ENCODE measurements around the gene KIAA0232. TPM values are rescaled to one million over a fixed set of nuclear protein-coding genes. Genes with fewer than 3 reads are reported as not detected.

The KIAA0232 gene
- polyA plus RNA-seq, 1 donor (not counting 4 experiments of a cell fraction or from before 2014, with no cell fraction given) = 10.0 TPM

DNA sequence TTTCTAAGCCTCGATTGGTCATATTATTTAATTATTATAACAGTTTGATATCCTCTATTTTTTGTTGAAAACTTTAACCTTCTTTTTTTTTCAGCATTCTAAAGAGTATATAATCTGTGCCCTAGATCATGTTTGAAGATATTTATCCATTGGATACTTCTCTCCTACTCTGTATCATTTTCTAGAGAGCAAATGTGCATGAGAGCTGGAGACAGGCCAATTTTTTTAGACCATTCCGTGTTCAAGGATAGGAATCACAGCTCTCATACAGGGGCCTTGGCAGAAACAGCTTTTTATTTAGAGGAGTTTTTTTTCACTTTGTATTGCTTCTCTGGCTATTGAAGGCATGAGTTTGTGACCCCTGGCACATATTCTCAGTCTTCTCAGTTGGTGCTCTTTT, 69.4 kb downstream of the KIAA0232 start:
- Histone ChIP-seq H3K27me3 (ENCODE audit: control insufficient read depth, extremely low read depth, insufficient read depth, low read length) (no peaks in the 10 kb centered on the region), H3K9me1 (ENCODE audit: control insufficient read depth, extremely low read depth, insufficient read depth, low read length) (peaks cover 2% of the 10 kb centered on the region), H3K27ac (ENCODE audit: control insufficient read depth, insufficient read depth, low read length) (no peak overlapping the region), H2AFZ (ENCODE audit: control insufficient read depth, low read length) (no peak overlapping the region), H4K20me1 (ENCODE audit: control insufficient read depth, extremely low read depth, insufficient read depth, low read length) (no peaks in the 10 kb centered on the region), H3K9ac (ENCODE audit: control insufficient read depth, extremely low read depth, insufficient read depth, low read length) (no peak overlapping the region), H3K36me3 (ENCODE audit: control insufficient read depth in 2 of 2, extremely low read depth in 1 of 2, insufficient read depth in 2 of 2, low read length in 2 of 2) (peaks cover 0 to 12% of the 10 kb centered on the region in 2 experiments), H3K79me2 (ENCODE audit: control insufficient read depth, insufficient read depth, low read length) (peaks cover 18% of the 10 kb centered on the region), H3K4me2 (ENCODE audit: control insufficient read depth, extremely low read depth, insufficient read depth, low read depth, low read length) (no peak overlapping the region), H3K4me3 (ENCODE audit: control insufficient read depth in 2 of 3, extremely low read depth in 1 of 3, insufficient read depth in 2 of 3, low read depth in 1 of 3, low read length in 3 of 3) (no peak overlapping the region), H3K9me3 (ENCODE audit: control insufficient read depth, low read depth, low read length) (no peaks in the 10 kb centered on the region), H3K4me1 (ENCODE audit: control insufficient read depth, extremely low read depth, insufficient read depth, low read length) (no peaks in the 10 kb centered on the region)
- no peak for TF ChIP-seq EZH2 (IDR thresholded peaks at IDR 0.05; ENCODE audit: low read length)
- TF ChIP-seq, protein P1, sequence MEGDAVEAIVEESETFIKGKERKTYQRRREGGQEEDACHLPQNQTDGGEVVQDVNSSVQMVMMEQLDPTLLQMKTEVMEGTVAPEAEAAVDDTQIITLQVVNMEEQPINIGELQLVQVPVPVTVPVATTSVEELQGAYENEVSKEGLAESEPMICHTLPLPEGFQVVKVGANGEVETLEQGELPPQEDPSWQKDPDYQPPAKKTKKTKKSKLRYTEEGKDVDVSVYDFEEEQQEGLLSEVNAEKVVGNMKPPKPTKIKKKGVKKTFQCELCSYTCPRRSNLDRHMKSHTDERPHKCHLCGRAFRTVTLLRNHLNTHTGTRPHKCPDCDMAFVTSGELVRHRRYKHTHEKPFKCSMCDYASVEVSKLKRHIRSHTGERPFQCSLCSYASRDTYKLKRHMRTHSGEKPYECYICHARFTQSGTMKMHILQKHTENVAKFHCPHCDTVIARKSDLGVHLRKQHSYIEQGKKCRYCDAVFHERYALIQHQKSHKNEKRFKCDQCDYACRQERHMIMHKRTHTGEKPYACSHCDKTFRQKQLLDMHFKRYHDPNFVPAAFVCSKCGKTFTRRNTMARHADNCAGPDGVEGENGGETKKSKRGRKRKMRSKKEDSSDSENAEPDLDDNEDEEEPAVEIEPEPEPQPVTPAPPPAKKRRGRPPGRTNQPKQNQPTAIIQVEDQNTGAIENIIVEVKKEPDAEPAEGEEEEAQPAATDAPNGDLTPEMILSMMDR (optimal IDR thresholded peaks at IDR 0.05 in 1 of 3, IDR thresholded peaks at IDR 0.05 in 1 of 3, conservative IDR thresholded peaks at IDR 0.05 in 1 of 3; ENCODE audit: extremely low read depth in 1 of 3, insufficient read depth in 2 of 3, low read length in 3 of 3) = no peak
- dilution Hi-C loops (cut with MboI; ENCODE audit: extremely low pct_ligation_motif_present, low sequenced_read_pairs) = no loop called here
- DNase-seq (ENCODE audit: low read depth, low spot score) (no peak), FAIRE-seq (no peak)

DNA sequence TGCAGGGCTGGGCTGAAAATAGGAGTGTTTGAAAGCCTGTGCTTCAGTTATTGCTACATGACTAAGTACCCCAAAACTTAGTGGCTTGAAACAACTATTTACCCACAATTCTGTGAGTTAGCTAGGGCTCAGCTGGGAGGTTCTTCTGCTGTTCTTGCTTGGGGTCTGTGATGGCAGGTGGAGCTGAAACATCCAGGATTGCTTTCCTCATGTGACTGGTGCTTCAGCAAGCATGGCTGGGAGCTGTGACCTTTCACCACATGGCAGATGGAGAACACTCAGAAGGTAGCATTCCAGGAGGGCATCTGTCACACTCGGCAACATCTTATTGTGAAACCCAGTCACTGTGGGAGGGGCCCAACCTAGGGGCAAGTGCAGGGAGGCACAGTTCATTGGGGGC, 70.1 kb downstream of the KIAA0232 start:
- no peak for FAIRE-seq
- H3K27me3 ChIP-seq (ENCODE audit: control insufficient read depth, extremely low read depth, insufficient read depth, low read length) = no peaks in the 10 kb centered on the region
- peaks cover 2 to 16% of the 10 kb centered on the region in 2 experiments for H3K36me3 ChIP-seq (ENCODE audit: control insufficient read depth in 2 of 2, extremely low read depth in 1 of 2, insufficient read depth in 2 of 2, low read length in 2 of 2)

More for the DNA sequence above, 70.1 kb downstream of the KIAA0232 start:
- H3K79me2 ChIP-seq (ENCODE audit: control insufficient read depth, insufficient read depth, low read length) = peaks cover 15% of the 10 kb centered on the region
- no peak overlapping the region for H3K4me3 ChIP-seq (ENCODE audit: control insufficient read depth in 2 of 3, extremely low read depth in 1 of 3, insufficient read depth in 2 of 3, low read depth in 1 of 3, low read length in 3 of 3)
- no peak overlapping the region for H3K9ac ChIP-seq (ENCODE audit: control insufficient read depth, extremely low read depth, insufficient read depth, low read length)
- no peaks in the 10 kb centered on the region for H4K20me1 ChIP-seq (ENCODE audit: control insufficient read depth, extremely low read depth, insufficient read depth, low read length)
- dilution Hi-C loops (cut with MboI; ENCODE audit: extremely low pct_ligation_motif_present, low sequenced_read_pairs) = no loop called here
- H3K9me3 ChIP-seq (ENCODE audit: control insufficient read depth, low read depth, low read length) = no peaks in the 10 kb centered on the region
- no peak overlapping the region for H3K27ac ChIP-seq (ENCODE audit: control insufficient read depth, insufficient read depth, low read length)
- H3K4me1 ChIP-seq (ENCODE audit: control insufficient read depth, extremely low read depth, insufficient read depth, low read length) = no peaks in the 10 kb centered on the region
- H3K9me1 ChIP-seq (ENCODE audit: control insufficient read depth, extremely low read depth, insufficient read depth, low read length) = peaks cover 2% of the 10 kb centered on the region
- TF ChIP-seq, protein P1 (optimal IDR thresholded peaks at IDR 0.05 in 1 of 3, IDR thresholded peaks at IDR 0.05 in 1 of 3, conservative IDR thresholded peaks at IDR 0.05 in 1 of 3; ENCODE audit: extremely low read depth in 1 of 3, insufficient read depth in 2 of 3, low read length in 3 of 3) = no peak
- no peak for TF ChIP-seq EZH2 (IDR thresholded peaks at IDR 0.05; ENCODE audit: low read length)
- H2AFZ ChIP-seq (ENCODE audit: control insufficient read depth, low read length) = no peak overlapping the region
- H3K4me2 ChIP-seq (ENCODE audit: control insufficient read depth, extremely low read depth, insufficient read depth, low read depth, low read length) = no peak overlapping the region
- DNase-seq (ENCODE audit: low read depth, low spot score) = no peak

All from keratinocyte (primary cell).